ENCODE measurements around the gene PRCC.
A peak's percentile ranks its signal among the peaks of the same experiment; 100 is the strongest.
"Not testable (repeated sequence)": the region's sequence is repeated elsewhere in the genome, so short reads cannot be mapped to it uniquely, and the experiment has no call there.

PRCC gene

GRCh38 chr1:156760796-156761104 lies 6.6 kb upstream of the PRCC start:
- DNase-seq (ENCODE audit: low read depth in 2 of 2): no peak

DNA sequence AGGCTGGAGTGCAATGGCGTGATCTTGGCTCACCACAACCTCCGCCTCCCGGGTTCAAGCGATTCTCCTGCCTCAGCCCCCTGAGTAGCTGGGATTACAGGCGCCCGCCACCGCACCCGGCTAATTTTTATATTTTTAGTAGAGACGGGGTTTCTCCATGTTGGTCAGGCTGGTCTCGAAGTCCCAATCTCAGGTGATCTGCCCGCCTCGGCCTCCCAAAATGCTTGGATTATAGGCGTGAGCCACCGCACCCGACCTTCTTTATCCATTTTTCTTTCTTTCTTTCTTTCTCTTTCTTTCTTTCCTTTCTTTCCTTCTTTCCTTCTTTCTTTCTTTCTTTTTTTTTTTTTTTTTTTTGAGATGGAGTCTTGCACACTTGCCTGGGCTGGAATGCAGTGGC lies 2.2 kb upstream of the PRCC start:
- not testable (repeated sequence) for DNase-seq (ENCODE audit: low read depth in 2 of 2)

DNA sequence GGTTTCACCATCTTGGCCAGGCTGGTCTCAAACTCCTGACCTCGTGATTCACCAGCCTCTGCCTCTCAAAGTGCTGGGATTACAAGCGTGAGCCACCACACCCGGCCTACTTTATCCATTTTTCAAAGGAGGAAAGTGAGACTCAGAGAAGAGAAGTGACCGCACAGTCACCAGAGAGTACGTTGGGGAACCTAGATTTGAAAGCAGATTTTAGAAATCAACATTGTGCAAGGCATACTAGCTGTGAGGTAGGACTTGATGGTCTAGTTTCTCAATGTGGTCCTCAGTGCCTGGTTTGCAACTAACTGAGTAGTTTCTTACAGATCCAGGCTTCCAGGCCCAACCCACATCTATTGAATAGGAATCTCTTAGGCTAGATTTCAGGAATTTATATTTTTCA lies 1.7 kb upstream of the PRCC start:
- DNase-seq (ENCODE audit: low read depth in 2 of 2): no peak

- DNase-seq (ENCODE audit: low read depth in 2 of 2): no peak
Observed at GRCh38 chr1:156766298-156767100, 836 bp upstream of the PRCC start.

GRCh38 chr1:156767879-156768604 lies 707 bp downstream of the PRCC start:
- peak in 1 of 2 experiments; percentile 15 for DNase-seq (ENCODE audit: low read depth in 2 of 2)

DNA sequence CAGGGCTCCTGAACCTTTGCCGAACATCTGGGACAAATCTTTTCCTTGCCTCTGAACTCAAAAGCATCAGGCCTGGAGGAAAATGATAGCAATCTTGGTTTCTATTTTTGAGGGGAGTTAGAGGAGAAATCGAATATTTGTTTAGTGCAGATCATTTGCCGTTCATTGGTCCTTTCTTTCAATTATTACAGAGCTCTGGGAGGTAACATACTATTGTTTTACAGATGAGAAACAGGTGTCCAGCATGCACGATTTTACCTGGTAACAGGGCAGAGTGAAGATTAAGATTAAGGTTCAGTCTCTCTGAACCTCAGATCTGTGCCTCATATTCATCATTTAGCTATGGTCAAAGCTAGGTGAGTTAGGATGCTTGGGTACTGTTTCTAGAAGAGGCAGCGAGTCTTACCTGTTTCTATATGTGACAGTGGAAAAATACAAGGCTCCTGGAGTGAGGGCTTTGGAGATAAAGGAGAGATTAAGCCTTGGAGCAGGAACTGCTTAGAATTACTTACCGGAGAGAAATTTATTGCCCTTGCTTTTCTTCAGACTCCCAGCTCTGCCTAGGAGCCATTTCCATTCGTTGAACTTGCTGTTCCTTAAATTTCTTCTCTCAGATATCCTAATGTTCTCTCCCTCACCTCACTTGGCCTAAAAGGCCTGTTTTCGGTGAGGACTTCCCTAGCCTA lies 1.4 kb downstream of the PRCC start:
- no peak for DNase-seq (ENCODE audit: low read depth in 2 of 2)

DNA sequence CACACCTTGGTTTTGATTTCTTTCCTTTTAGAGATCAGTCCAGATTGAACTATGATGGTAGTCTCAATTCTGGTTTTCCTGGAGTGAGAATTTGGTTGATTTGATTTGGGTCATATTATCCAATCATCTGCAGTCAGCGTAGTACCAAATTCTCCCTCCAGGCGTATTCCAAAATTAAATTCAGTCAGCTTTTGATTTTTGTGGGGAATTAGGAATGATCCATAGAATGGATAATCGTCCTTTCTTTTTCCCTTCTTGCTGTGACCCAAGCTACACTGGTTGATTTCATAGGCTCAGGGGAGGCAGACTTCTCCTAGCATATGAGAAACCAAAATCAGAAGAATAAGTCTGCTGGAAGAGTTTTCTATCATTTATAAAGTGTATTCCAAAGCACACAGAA lies 4.9 kb downstream of the PRCC start:
- DNase-seq (ENCODE audit: low read depth in 2 of 2): no peak

DNA sequence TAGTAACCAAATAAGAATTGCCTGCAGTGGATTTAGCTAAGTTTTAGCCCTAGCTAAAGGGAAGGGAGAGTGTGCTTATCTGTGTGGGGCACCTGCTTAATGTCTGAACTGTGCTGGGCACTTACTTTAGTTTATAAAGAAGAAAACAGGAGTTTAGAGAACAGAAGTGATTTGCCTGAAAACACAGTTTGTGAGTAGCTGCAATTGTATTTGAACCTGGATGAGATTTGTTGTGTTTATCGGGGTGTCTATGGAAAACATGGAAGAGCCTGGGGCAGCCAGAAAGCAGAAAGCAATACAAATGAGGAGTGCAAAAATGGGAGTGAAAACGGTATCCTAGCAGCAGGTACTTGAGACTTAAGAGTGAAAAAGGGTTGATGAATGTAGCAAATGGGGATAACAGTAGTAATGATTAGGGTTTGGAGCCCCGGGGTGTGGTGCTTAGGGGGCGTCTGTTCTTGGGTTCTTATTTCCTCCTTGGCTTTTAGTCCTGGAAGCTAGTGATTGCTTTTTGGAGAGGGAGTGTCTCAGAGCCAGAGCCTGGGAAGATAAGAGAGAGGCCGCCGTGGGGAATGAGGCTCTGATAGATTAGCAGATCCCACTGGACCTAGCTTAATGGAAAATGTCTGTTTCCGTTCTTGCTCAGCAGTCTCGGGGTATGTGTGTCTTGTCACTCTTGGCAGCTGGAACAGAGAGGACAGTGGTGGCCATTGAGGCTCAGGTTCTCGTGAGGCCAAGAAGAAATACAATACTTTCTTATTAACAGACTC lies 5.6 kb downstream of the PRCC start:
- no peak for DNase-seq (ENCODE audit: low read depth in 2 of 2)

DNA sequence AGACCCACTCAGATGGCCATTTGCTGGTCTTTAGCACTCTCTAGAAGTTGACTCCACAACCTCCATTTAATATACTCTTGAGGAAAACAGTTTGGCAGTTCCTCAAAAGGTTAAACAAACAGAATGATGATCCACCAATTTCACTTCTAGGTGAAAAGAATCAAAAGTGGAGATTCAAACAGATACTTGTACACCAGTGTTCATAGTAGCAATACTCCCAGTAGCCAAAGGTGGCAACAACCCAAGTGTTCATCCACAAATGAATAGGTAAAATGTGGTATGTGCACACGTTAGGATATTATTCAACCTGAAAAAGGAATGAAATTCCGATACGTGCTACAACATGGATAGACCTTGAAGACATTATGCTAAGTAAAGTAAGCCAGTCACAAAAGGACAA lies 6.3 kb downstream of the PRCC start:
- no peak for DNase-seq (ENCODE audit: low read depth in 2 of 2)

DNA sequence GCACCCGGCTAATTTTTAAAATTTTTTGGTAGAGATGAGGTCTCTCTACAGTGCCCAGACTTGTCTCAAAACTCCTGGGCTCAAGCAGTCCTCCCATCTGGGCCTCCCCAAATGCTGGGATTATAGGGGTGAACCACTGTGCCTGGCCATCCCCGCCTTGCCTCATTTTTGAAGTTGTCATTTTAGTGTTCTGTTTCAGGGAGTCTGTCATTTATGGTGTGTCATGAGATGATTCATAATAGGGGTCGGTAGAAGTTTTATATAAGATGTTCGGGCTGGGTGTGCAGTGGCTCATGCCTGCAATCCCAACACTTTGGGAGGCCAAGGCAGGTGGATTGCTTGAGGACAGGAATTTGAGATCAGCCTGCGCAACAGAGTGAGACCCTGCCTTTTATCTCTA lies 8.5 kb downstream of the PRCC start:
- no peak for DNase-seq (ENCODE audit: low read depth in 2 of 2)

DNA sequence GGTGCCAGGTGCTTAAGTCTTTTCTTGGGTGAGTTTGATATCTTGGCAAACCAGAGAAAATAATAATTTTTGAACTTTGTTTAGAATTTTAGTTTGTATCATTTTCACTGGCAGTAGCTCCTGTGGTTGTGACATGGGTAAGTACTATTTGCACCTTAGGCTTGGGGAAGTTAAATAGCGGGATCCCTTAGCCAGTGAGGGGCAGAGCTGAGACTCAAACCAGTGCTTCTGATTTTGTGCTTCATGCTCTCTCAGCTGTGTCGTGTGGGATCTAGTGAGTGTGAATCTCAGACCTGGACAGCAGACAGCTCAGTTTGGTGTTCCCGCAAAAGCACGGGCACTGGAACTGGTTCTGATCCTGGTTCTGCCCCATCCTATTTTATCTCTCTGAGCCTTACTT lies 9.6 kb downstream of the PRCC start:
- no peak for DNase-seq (ENCODE audit: low read depth in 2 of 2)

DNA sequence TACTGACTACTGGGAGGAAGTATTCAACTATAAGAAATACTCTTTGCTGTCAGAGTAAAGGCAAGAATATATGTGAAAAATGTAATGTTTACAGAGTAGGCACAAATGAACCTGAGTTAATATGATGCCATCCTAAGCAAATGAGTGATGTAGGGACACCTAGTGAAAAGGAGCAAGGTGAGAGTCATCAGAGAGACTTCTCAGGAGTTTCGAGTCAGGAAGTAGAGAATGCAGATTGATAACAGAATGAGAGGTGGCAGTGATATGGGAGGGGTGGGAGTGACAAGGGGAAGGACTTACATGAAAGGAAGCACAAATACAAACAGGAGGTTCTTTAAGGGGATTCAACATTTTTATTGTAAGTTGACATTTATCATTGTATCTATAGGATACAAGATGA lies 10.2 kb downstream of the PRCC start:
- no peak for DNase-seq (ENCODE audit: low read depth in 2 of 2)

- DNase-seq (ENCODE audit: low read depth in 2 of 2): no peak
Observed at GRCh38 chr1:156781585-156782186, 14.4 kb downstream of the PRCC start.

- no peak for DNase-seq (ENCODE audit: low read depth in 2 of 2)
Observed at GRCh38 chr1:156785458-156785857, 18.1 kb downstream of the PRCC start.

GRCh38 chr1:156786640-156787039 lies 19.3 kb downstream of the PRCC start:
- DNase-seq (ENCODE audit: low read depth in 2 of 2): no peak

- DNase-seq (ENCODE audit: low read depth in 2 of 2): no peak
Observed at GRCh38 chr1:156788136-156788535, 20.8 kb downstream of the PRCC start.

DNA sequence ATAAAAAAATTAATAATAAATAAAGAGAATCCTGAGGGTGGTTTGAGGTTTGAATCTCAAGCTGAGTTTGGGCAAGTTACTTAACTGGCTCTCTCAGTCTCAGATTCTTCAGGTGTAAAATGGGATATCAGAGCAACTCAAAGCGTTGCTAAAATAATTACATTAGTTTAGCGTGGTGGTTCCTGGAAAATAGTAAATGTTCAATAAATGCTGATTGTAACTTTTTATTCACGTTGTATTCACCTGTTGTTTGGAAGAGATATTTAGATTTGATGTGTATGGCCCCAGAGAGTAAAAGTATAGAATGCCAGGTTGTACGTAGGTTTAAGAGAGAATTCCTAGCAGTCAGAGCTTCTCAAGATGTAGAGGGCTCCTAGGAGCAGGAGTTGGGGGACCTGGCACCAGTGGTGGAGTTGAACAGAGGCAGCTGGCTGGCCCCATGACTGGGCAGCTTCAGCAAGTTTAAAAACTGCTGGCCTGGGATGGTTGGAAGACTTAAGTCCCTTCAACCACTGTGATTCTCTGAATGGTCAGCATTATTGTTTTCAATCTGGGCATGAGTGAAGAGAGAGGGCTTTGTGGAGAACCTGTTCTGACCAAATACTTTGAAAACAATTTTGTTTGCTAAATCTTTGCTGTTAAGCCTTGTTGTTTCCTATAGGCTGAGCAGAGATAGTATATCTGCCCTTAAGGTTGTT lies 22.4 kb downstream of the PRCC start:
- DNase-seq (ENCODE audit: low read depth in 2 of 2): no peak

DNA sequence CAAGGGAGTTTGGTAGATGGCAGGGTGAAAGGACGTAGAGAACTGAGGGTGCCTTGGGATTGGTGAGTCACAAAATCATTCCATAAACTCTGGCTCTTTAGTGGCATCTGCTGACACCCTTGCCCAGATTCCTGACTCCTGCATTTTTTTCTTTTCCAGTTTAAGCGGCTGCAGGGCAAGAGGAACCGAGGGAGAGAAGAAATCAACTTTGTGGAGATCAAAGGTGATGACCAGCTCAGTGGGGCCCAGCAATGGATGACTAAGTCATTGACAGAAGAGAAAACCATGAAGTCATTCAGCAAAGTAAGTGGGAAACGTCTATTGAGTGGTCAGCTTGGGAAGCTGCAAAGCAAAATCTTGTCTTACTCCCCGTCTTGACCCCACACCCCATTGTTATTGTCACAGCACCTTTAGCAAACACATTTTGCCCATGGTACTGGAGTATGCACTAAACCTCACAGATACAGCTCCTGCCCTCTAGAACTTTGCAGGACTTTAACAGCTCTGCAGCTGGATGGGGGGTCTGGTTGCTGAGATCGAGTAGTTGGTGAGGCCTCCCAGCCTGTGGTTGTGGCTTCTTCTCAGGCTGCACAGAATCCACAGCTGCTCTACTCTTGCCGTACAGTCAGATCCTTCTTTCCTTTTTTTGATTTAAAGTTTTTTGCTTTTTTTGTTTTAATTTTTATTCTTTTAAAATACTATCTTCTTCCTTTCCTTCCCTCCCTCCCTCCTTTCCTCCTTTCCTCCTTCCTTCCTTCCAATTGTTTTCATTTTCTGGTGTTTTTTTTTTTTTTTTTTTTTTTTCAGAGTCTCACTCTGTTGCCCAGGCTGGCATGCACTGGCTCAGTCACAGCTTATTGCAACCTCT lies 27.4 kb downstream of the PRCC start:
- no peak for DNase-seq (ENCODE audit: low read depth in 2 of 2)

DNA sequence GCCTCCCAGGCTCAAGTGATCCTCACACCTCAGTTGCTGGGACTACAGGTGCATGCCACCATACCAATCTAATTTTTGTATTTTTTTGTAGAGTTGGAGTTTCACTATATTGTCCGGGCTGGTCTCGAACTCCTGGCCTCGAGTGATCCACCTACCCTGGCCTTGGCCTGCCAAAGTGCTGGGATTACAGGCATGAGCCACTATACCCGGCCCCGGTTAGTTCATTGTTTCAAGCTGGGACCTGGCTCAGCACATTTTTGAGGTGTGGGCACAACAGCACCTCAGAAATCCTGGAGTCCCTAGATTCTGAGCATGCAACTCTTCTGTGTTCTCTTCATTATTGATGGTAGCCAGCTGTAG lies 28.0 kb downstream of the PRCC start:
- no peak for DNase-seq (ENCODE audit: low read depth in 2 of 2)

- no peak for DNase-seq (ENCODE audit: low read depth in 2 of 2)
Observed at GRCh38 chr1:156795787-156796186, 28.5 kb downstream of the PRCC start.

All from stimulated activated CD4-positive, alpha-beta T cell treated with anti-CD3 and anti-CD28 coated beads, Interleukin-12 subunit alpha, Interleukin-12 subunit beta, amount 100 ng/mL, for 24 hours (primary cell).